D721Med (cell line): ENCODE data around the gene ABCA5.

Experiments
- DNase-seq: peaks from one replicate; pipeline ENCODE4 v3.0.0; 2011; ENCODE audit warnings: low spot score; ENCODE audit not compliant: insufficient read length
- FAIRE-seq: peaks from 2 replicates; lab custom pipeline; 2011; peaks lifted over from hg19 to GRCh38; lab: Jason Lieb, UNC
- TF ChIP-seq, protein P1 (sequence below): IDR thresholded peaks from 2 replicates; pipeline ENCODE4 v1.5.1; 2012; ENCODE audit warnings: mild to moderate bottlenecking, control low read depth; ENCODE audit not compliant: insufficient read depth; ENCODE audit errors: missing control alignments

The ABCA5 gene, protein sequence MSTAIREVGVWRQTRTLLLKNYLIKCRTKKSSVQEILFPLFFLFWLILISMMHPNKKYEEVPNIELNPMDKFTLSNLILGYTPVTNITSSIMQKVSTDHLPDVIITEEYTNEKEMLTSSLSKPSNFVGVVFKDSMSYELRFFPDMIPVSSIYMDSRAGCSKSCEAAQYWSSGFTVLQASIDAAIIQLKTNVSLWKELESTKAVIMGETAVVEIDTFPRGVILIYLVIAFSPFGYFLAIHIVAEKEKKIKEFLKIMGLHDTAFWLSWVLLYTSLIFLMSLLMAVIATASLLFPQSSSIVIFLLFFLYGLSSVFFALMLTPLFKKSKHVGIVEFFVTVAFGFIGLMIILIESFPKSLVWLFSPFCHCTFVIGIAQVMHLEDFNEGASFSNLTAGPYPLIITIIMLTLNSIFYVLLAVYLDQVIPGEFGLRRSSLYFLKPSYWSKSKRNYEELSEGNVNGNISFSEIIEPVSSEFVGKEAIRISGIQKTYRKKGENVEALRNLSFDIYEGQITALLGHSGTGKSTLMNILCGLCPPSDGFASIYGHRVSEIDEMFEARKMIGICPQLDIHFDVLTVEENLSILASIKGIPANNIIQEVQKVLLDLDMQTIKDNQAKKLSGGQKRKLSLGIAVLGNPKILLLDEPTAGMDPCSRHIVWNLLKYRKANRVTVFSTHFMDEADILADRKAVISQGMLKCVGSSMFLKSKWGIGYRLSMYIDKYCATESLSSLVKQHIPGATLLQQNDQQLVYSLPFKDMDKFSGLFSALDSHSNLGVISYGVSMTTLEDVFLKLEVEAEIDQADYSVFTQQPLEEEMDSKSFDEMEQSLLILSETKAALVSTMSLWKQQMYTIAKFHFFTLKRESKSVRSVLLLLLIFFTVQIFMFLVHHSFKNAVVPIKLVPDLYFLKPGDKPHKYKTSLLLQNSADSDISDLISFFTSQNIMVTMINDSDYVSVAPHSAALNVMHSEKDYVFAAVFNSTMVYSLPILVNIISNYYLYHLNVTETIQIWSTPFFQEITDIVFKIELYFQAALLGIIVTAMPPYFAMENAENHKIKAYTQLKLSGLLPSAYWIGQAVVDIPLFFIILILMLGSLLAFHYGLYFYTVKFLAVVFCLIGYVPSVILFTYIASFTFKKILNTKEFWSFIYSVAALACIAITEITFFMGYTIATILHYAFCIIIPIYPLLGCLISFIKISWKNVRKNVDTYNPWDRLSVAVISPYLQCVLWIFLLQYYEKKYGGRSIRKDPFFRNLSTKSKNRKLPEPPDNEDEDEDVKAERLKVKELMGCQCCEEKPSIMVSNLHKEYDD (N-terminal part only)

DNA sequence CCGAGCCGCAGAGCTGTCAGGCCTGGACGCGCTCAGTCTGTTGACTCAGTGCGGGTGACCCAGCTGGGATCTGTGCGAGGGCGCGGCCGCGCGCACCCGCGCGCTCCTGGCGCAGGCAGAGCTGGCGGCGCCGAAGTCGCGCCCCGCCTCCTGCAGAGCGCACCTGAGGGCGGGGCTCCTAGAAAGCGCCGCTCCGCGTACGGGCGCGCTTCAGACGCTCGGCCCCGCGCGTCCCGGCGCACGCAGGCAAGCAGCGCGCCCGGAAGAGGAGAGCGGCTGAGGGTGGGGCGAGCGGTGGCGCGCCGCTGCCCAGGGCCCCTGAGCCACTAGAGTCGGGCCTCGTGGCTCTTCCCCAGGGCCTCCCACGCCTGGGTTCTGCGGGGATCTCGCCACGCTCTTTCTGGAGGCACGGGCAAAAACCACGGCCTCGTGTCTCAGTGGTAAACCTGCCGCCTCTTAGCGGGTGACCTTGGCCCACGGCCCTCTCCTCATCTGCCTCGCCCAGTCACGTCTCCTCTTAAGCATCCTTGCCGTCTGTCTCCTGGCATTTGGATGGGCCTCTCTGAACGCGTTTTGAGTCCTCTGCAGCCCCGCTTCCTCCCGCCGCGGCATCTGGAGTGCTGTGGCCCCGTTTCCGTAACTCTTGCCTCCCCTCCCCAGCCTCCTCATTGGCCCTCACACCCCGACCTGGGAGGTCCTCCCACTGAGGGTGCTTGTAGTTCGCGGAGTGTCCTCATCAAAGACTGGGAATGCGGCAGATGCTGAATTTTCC is at the start of gene ABCA5:
Gene ABCA5, minus strand, starts transcription at position 74 of the 772 bp plus-strand sequence. CDS start 12,718 bp downstream, outside the sequence.
- FAIRE-seq (no peak), DNase-seq (peak; percentile 74)
- TF ChIP-seq, protein P1, sequence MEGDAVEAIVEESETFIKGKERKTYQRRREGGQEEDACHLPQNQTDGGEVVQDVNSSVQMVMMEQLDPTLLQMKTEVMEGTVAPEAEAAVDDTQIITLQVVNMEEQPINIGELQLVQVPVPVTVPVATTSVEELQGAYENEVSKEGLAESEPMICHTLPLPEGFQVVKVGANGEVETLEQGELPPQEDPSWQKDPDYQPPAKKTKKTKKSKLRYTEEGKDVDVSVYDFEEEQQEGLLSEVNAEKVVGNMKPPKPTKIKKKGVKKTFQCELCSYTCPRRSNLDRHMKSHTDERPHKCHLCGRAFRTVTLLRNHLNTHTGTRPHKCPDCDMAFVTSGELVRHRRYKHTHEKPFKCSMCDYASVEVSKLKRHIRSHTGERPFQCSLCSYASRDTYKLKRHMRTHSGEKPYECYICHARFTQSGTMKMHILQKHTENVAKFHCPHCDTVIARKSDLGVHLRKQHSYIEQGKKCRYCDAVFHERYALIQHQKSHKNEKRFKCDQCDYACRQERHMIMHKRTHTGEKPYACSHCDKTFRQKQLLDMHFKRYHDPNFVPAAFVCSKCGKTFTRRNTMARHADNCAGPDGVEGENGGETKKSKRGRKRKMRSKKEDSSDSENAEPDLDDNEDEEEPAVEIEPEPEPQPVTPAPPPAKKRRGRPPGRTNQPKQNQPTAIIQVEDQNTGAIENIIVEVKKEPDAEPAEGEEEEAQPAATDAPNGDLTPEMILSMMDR: no peak

- TF ChIP-seq, protein P1: no peak
- no peak for FAIRE-seq
These were observed 48.3 kb upstream of the ABCA5 start for GRCh38 chr17:69375229-69375628.

GRCh38 chr17:69373069-69373468 is 46.1 kb upstream of the ABCA5 start:
- no peak for DNase-seq
- no peak for FAIRE-seq
- TF ChIP-seq, protein P1: no peak

More at GRCh38 chr17:69375229-69375628, 48.3 kb upstream of the ABCA5 start:
- DNase-seq: no peak

DNA sequence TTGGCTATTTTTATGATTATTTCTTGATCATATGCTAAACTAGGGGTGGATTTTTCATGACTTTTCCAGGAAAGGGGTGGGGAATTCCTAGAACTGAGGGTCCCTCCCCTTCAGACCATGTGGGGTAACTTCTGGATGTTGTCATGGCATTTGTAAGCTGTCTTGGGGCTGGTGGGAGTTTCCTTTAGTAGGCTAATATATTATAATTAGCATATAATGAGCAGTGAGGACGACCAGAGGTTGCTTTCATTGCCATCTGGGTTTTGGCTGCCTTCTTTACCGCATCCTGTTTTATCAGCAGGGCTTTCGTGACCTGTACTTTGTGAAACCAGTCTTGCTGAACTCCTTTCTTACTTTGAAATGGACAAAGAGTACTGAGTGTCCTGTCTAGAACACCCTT is 40.4 kb upstream of the ABCA5 start:
- no peak for DNase-seq
- FAIRE-seq: no peak
- TF ChIP-seq, protein P1: no peak

GRCh38 chr17:69363488-69364210 is 36.7 kb upstream of the ABCA5 start:
- DNase-seq (no peak), FAIRE-seq (no peak)
- TF ChIP-seq, protein P1: no peak

- TF ChIP-seq, protein P1: no peak
- DNase-seq (no peak), FAIRE-seq (no peak)
These were observed 34.2 kb upstream of the ABCA5 start for GRCh38 chr17:69361156-69361555.
